DOHH2 (cell line): ENCODE data around the gene GALR2.

ENCODE experiments used
- H3F3A ChIP-seq: fragments of 200-600 bp; sonication (generic), shearing (Covaris generic); 2 replicates; pipeline ENCODE4 v1.6.0; 2016; ENCODE audit warnings: antibody characterized with exemption, mild to moderate bottlenecking; ENCODE audit not compliant: control insufficient read depth, insufficient read depth
- H3K27ac ChIP-seq: fragments of 200-600 bp; sonication (generic); 2 replicates; pipeline ENCODE4 v1.5.1; 2014; ENCODE audit warnings: low read depth, mild to moderate bottlenecking, low read length, moderate library complexity
- H3K27me3 ChIP-seq: fragments of 200-600 bp; sonication (generic); 2 replicates; pipeline ENCODE4 v1.6.1; 2014; ENCODE audit warnings: mild to moderate bottlenecking, low read length, mixed read lengths; ENCODE audit not compliant: control insufficient read depth
- H3K36me3 ChIP-seq: fragments of 200-600 bp; sonication (generic); 2 replicates; pipeline ENCODE4 v1.6.1; 2014; ENCODE audit warnings: mild to moderate bottlenecking, low read length, moderate library complexity, mixed read lengths; ENCODE audit not compliant: control insufficient read depth
- H3K4me1 ChIP-seq: fragments of 200-600 bp; sonication (generic); 2 replicates; pipeline ENCODE4 v1.6.1; 2014; ENCODE audit warnings: mild to moderate bottlenecking, low read length, mixed read lengths; ENCODE audit not compliant: control insufficient read depth
- H3K4me2 ChIP-seq: fragments of 200-600 bp; sonication (generic); 2 replicates; pipeline ENCODE4 v1.6.0; 2014; ENCODE audit warnings: mild to moderate bottlenecking, low read length, moderate library complexity
- H3K4me3 ChIP-seq: fragments of 200-600 bp; sonication (generic); 2 replicates; pipeline ENCODE4 v1.5.1; 2014; ENCODE audit warnings: mild to moderate bottlenecking, low read length, mixed read lengths
- H3K79me2 ChIP-seq: fragments of 200-600 bp; sonication (generic); 2 replicates; pipeline ENCODE4 v1.6.1; 2014; ENCODE audit warnings: mild to moderate bottlenecking, low read length, mixed read lengths; ENCODE audit not compliant: control insufficient read depth
- H3K9me2 ChIP-seq: fragments of 200-600 bp; sonication (generic); replicated peaks from 2 replicates; pipeline ENCODE4 v1.6.1; 2014; ENCODE audit warnings: mild to moderate bottlenecking, low read length, mixed read lengths; ENCODE audit not compliant: control insufficient read depth
- H3K9me3 ChIP-seq: fragments of 200-600 bp; sonication (generic); 2 replicates; pipeline ENCODE4 v1.6.1; 2014; ENCODE audit warnings: antibody characterized with exemption, low read length, mixed read lengths; ENCODE audit not compliant: control insufficient read depth, insufficient read depth
- H4K20me1 ChIP-seq: fragments of 200-600 bp; sonication (generic); 2 replicates; pipeline ENCODE4 v1.6.0; 2014; ENCODE audit warnings: low read depth, mild to moderate bottlenecking, antibody characterized with exemption, low read length, moderate library complexity; ENCODE audit not compliant: control insufficient read depth, insufficient read depth
- CTCF ChIP-seq: fragments of 200-600 bp; sonication (generic); IDR thresholded peaks from one replicate; pipeline ENCODE4 v1.5.1; 2014; ENCODE audit warnings: antibody characterized with exemption, mild to moderate bottlenecking, low read depth, low read length; ENCODE audit not compliant: poor library complexity, severe bottlenecking
- EZH2phosphoT487 ChIP-seq: fragments of 200-600 bp; sonication (generic); IDR thresholded peaks from 2 replicates; pipeline ENCODE4 v1.6.1; 2017; ENCODE audit warnings: borderline replicate concordance, mild to moderate bottlenecking, antibody characterized with exemption, low read length, moderate library complexity, mixed read lengths

GALR2 gene

GRCh38 chr17:76027159-76027839 is 47.3 kb upstream of the GALR2 start, which contains the start of gene EVPL:
TSS of gene EVPL (minus strand) at chr17:76027306. CDS start at chr17:76027198, 108 bp downstream.
- Histone ChIP-seq H3K4me3 (no peak within 1 kb of the TSS), H3K27ac (no peak within 1 kb of the TSS)

DNA sequence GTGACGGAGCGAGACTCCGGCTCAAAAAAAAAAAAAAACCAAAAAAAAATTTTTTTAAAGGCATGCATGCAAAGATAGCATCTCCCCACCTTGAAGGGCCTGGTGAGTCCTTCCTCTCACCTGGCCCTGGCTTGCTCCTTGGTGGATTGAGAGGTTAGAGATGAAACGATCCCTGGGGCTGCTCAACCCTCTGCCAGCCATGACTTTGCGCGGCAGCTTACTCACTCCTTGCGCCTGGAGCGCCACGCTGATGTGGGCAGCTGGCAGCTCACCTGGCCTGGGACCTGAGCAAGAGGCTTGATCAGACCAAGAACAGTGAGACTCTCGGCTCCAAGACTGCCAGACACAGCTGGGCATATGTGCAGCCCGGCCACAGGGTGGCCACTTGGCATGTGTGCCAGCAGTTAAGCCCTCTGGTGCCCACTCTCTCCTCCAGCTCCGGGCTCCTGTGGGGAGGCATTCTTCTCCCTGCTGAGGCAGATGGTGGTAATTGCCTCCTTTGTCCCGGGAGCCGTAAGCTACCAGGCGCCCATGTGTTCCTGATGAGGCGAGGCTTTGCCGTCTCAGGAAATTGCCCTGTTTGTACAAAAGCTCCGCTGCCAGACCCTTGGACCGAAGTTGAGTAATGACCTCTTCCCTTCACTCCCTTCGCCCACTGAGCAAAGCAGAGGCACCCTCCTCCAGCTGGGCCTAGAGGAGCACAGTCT is 42.4 kb upstream of the GALR2 start:
- no peaks in the 10 kb centered on the region for H4K20me1 ChIP-seq
- H3K79me2 ChIP-seq: no peaks in the 10 kb centered on the region
- no peaks in the 10 kb centered on the region for H3K9me3 ChIP-seq
- H3K9me2 ChIP-seq: no peaks in the 10 kb centered on the region
- H3K27me3 ChIP-seq: no peaks in the 10 kb centered on the region
- H3F3A ChIP-seq: no peaks in the 10 kb centered on the region
- no peaks in the 10 kb centered on the region for H3K36me3 ChIP-seq
- H3K4me3 ChIP-seq: no peak overlapping the region
- no peak overlapping the region for H3K27ac ChIP-seq
- H3K4me2 ChIP-seq: no peak overlapping the region
- TF ChIP-seq EZH2phosphoT487 (no peak), CTCF (no peak)
- H3K4me1 ChIP-seq: peaks cover 16% of the 10 kb centered on the region

More at GRCh38 chr17:76027159-76027839, 47.3 kb upstream of the GALR2 start, which contains the start of gene EVPL:
- Histone ChIP-seq H3K27me3 (no peaks in the 10 kb centered on the region), H3F3A (no peaks in the 10 kb centered on the region), H4K20me1 (no peaks in the 10 kb centered on the region), H3K9me2 (no peaks in the 10 kb centered on the region), H3K79me2 (no peaks in the 10 kb centered on the region), H3K9me3 (no peaks in the 10 kb centered on the region), H3K4me2 (no peak within 1 kb of the TSS), H3K4me1 (peaks cover 16% of the 10 kb centered on the region), H3K36me3 (no peaks in the 10 kb centered on the region)
- TF ChIP-seq CTCF (no peak), EZH2phosphoT487 (no peak)

GRCh38 chr17:76032780-76033108 is 41.8 kb upstream of the GALR2 start:
- H3K36me3 ChIP-seq: no peaks in the 10 kb centered on the region
- no peaks in the 10 kb centered on the region for H3K27me3 ChIP-seq
- H3K79me2 ChIP-seq: no peaks in the 10 kb centered on the region
- no peaks in the 10 kb centered on the region for H3K9me3 ChIP-seq
- H3K4me2 ChIP-seq: no peak overlapping the region
- no peaks in the 10 kb centered on the region for H3F3A ChIP-seq
- no peaks in the 10 kb centered on the region for H4K20me1 ChIP-seq
- H3K9me2 ChIP-seq: no peaks in the 10 kb centered on the region
- H3K4me1 ChIP-seq: peaks cover 16% of the 10 kb centered on the region
- no peak overlapping the region for H3K27ac ChIP-seq
- TF ChIP-seq EZH2phosphoT487 (no peak), CTCF (no peak)
- no peak overlapping the region for H3K4me3 ChIP-seq
